ENCODE results near the gene MCOLN1. TPM values are rescaled to one million over a fixed set of nuclear protein-coding genes. Genes with fewer than 3 reads are reported as not detected.
A peak's percentile ranks its signal among the peaks of the same experiment; 100 is the strongest.

The MCOLN1 gene
- total and polyA plus RNA-seq, 2 of the 8 experiments (the other 6 are each of a cell fraction or from before 2014, with no cell fraction given) = 19.1 to 40.0 TPM

- TF ChIP-seq CEBPB (IDR thresholded peaks at IDR 0.05; ENCODE audit: low read depth, low read length) = no peak
- no peak for TF ChIP-seq NANOG (IDR thresholded peaks at IDR 0.05; ENCODE audit: insufficient read depth, low read depth, low read length, poor library complexity, severe bottlenecking)
- TF ChIP-seq USF2 (IDR thresholded peaks at IDR 0.05; ENCODE audit: low read length) = no peak
- TF ChIP-seq KDM1A (IDR thresholded peaks at IDR 0.05; ENCODE audit: borderline replicate concordance, low read length) = no peak
- peak; percentile 99 for TF ChIP-seq SIN3A (conservative IDR thresholded peaks at IDR 0.05 in 1 of 2, IDR thresholded peaks at IDR 0.05 in 1 of 2; ENCODE audit: low read depth in 1 of 2, low read length in 2 of 2)
- no peak for TF ChIP-seq JUND (IDR thresholded peaks at IDR 0.05; ENCODE audit: low read length)
- TF ChIP-seq CHD7 (IDR thresholded peaks at IDR 0.05; ENCODE audit: insufficient replicate concordance, low read length) = no peak
- TF ChIP-seq RBBP5 (IDR thresholded peaks at IDR 0.05; ENCODE audit: borderline replicate concordance, low read depth, low read length) = no peak
- no peak for TF ChIP-seq POU5F1 (IDR thresholded peaks at IDR 0.05; ENCODE audit: low read depth, low read length)
Observed at GRCh38 chr19:7562646-7563393, 40.4 kb downstream of the MCOLN1 start (continued).
